ENCODE measurements around the gene HEXIM2. TPM values are rescaled to one million over a fixed set of nuclear protein-coding genes. Genes with fewer than 3 reads are reported as not detected.
A peak's percentile ranks its signal among the peaks of the same experiment; 100 is the strongest.

The HEXIM2 gene
- polyA plus RNA-seq, 1 donor from 2014 or later, result 6.3 TPM

DNA sequence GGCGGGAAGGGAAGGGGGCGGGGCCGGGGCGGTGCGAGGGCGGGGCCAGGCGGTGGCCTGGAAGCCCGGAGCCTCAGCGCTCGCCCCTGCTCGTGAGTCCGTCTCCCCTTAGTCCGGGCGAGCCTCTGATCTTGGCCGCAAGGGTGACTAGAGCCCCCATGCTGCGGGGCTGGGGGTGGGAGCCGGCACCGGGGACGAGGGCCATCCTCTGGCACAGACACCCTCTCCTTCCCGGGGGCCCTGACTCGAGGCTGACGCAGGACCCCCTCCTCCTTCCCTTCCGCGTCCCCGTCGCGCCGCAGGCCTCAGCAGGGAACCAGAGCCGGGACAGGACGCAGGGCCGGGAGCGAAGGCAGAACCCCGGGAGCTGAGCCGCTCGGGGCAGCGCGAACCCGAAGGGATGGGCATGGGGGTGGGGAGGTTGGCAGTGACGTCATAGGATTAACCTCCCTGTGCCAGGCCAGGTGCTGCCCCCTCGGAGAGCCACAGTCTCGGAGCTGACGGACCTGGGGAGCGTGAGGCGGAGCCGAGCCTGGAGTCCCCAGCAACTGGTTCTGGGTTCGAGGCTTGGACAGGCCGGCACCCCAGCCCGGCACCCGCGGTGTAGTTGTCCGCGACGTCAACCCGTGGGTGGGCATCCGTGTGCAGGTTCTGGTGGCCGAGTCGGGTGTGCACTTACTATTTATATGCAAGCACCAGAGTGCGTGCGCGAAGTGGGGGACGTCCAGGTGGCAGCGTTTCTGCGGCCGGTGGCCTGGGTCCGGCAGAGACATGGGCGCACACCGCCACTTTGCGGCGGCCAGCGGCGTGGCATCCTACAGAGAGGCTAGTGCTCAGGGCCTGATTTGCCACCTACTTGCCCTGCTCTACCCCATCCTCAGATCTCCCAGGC, 28.9 kb upstream of the HEXIM2 start:
- Mint-ChIP-seq H3K36me3 (no peaks in the 10 kb centered on the region), H3K4me3 (peak overlapping the region; percentile 94 to 96 (median 96)), H3K4me1 (peaks cover 10 to 14% (median 10%) of the 10 kb centered on the region in 3 donors), H3K9me3 (no peaks in the 10 kb centered on the region), H3K27me3 (no peaks in the 10 kb centered on the region), H3K27ac (peak overlapping the region; percentile 53 to 96 (median 93))

DNA sequence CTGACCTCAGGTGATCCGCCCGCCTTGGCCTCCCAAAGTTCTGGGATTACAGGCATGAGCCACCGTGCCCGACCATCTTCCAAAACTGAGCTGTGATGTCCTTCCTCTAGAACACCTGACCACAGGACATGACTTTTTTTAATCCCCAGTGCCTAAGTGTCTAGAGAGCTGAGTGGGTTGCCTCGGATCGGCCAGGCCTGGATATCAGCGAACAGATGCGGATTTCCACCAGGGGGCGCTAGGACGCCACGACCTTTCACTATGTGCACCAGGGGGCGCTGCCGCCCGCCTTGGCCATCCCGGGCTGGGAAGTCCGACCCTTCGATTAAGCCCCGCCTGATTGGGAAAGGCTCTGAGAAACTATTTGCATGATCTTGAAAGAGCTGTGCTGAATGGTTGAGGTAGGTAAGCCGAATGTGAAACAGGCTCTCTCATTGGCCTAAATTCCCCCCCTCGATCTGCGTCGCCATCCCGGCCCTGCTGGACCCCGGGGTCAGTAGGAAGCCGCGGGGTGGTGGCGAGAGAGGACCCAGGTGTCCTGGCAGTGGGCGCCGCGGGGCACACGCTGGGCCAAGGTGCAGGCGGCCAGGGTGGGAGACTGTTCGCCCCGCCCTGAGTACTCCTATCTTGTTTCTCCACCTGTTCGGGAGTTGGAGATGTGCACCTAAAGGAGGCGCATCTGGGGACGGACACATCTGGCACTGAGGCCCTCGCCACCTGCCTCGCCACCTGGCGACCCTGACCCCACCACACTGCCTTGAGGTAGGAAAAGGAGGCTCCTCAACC, 26.3 kb upstream of the HEXIM2 start, which contains the start of gene ACBD4:
TSS of gene ACBD4 (plus strand) at position 496 of the 786 bp plus-strand sequence. CDS start 458 bp downstream, outside the sequence.
- Mint-ChIP-seq H3K36me3 (no peaks in the 10 kb centered on the region), H3K4me3 (peak within 1 kb of the TSS; percentile 90 to 96 (median 92)), H3K9me3 (no peaks in the 10 kb centered on the region), H3K27me3 (no peaks in the 10 kb centered on the region), H3K27ac (peak within 1 kb of the TSS; percentile 21 to 95 (median 85)), H3K4me1 (peaks cover 10 to 14% (median 10%) of the 10 kb centered on the region in 3 donors)

DNA sequence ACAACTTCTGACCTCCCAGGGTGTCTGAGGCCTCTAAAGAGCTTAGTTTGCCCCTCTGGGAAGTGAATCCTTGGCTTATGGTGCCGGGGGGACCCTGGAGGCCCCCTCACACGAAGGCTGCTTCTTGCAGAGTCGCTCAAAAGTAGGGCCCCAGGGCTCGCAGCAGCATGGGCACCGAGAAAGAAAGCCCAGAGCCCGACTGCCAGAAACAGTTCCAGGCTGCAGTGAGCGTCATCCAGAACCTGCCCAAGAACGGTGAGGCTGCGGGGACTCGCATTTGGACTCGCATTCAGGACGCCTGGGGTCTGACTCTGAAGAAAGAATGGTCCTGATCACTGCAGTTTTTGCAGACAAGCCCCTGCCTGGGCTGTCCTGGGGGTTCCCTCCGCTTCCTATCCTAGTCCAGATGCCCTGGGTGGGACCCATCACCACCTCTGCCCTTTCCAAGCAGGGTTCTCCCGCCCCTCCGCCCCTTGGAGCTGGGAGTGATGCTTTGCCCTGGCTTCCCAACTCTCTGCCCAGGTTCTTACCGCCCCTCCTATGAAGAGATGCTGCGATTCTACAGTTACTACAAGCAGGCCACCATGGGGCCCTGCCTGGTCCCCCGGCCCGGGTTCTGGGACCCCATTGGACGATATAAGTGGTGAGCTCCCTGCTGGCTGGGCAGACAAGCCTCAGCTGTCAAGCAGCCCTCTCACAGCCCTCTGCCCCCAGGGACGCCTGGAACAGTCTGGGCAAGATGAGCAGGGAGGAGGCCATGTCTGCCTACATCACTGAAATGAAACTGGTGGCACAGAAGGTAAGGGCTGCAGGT, 25.5 kb upstream of the HEXIM2 start:
- Mint-ChIP-seq H3K27ac (peak overlapping the region in 2 of 3 donors; percentile 21 to 85), H3K4me3 (peak overlapping the region; percentile 90 to 96 (median 92)), H3K4me1 (peaks cover 10 to 17% (median 10%) of the 10 kb centered on the region in 3 donors)

DNA sequence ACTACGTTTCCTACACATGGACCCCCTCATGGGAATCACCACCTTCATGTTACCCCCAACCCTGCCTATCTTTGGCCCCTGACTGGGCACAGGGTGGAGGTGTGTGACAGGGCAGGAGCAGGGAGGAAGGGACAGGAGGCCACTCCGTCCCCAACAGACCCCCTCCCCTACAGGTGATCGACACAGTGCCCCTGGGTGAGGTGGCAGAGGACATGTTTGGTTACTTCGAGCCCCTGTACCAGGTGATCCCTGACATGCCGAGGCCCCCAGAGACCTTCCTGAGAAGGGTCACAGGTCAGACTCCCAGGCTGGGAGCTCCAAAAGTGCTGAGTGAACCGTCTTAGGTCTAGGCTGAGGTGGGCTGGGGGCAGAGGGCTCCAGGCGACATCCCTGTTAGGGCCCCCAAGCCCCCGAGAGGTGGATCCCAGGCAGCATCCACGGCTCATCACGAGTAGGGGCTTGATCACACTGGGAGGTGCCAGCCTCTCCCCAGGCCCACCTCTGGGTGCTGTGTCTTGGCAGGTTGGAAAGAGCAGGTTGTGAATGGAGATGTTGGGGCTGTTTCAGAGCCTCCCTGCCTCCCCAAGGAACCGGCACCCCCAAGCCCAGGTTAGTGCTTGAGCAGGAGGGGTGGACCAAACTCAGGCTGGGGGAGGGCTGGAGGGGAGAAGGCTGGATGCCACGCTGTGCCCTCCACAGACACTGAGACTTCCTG, 24.7 kb upstream of the HEXIM2 start:
- Mint-ChIP-seq H3K4me3 (peak overlapping the region in 3 of 4 donors; percentile 90 to 96 (median 92)), H3K27me3 (no peaks in the 10 kb centered on the region), H3K4me1 (peaks cover 10 to 17% (median 11%) of the 10 kb centered on the region in 3 donors), H3K27ac (peak overlapping the region in 1 of 3 donors; percentile 85), H3K36me3 (no peaks in the 10 kb centered on the region), H3K9me3 (no peaks in the 10 kb centered on the region)

More for the DNA sequence above, 25.5 kb upstream of the HEXIM2 start:
- Mint-ChIP-seq H3K9me3 (no peaks in the 10 kb centered on the region), H3K36me3 (no peaks in the 10 kb centered on the region), H3K27me3 (no peaks in the 10 kb centered on the region)

DNA sequence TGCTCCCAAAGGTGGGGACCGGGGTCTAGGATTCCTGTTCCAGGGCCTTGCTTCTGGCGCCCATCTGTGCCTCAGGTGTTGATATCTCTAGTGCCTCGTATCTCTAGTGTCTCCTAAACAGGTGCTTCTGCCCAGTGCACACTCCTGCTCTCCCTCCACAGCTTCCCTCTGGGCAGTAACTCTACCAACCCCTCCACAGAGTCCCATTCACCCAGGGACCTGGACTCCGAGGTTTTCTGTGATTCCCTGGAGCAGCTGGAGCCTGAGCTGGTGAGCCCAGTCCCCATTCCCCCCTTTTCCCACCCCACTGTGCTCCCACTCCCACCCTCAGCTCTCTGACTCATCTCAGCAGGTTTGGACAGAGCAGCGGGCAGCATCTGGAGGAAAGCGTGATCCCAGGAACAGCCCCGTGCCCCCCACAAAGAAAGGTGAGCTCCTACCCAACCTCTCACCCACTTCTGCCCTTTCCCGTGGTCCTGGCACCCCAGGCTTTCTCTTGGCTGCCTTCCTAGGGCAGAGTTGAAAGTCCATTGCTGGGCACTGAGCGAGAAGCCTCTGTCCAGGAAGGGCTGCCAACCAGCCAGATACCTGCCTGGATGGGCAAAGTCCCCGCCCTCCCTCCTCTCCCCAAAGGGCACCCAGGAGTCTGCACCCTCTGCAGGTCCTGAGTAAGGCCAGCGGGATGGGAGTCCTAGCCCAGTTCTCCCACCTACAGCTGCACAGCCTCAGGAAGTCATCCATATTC, 23.9 kb upstream of the HEXIM2 start:
- H3K27me3 Mint-ChIP-seq, result no peaks in the 10 kb centered on the region
- H3K9me3 Mint-ChIP-seq, result no peaks in the 10 kb centered on the region
- H3K4me1 Mint-ChIP-seq, result peaks cover 10 to 19% (median 11%) of the 10 kb centered on the region in 3 donors
- H3K27ac Mint-ChIP-seq, result no peak overlapping the region
- H3K4me3 Mint-ChIP-seq, result peak overlapping the region in 1 of 4 donors; percentile 90
- no peaks in the 10 kb centered on the region for H3K36me3 Mint-ChIP-seq

DNA sequence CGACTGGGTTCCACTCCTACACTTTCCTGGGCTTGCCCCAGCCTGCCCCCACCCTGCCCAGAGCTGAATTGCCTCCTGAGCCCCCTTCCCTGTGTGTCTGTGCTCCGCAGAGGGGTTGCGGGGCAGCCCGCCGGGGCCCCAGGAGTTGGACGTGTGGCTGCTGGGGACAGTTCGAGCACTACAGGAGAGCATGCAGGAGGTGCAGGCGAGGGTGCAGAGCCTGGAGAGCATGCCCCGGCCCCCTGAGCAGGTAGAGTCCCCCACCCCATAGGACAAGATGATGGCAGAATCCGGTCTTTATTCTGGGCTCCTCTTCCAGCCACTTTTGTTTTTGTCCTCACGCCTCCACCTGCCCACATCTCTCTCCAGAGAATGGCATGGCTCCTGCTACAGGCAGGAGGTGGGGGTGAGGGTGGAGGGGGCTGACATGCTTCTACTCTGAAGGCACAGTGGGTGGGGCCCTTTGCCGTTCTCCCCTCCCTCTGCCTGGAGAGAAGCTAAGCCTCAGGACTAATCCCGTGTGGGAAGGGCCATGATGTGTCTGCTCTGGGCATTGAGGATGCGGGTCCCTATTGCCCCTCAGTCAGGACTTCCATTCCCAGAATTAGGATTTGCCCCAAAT, 22.7 kb upstream of the HEXIM2 start:
- Mint-ChIP-seq H3K9me3 (no peaks in the 10 kb centered on the region), H3K4me3 (peak overlapping the region in 1 of 4 donors; percentile 75), H3K27ac (no peak overlapping the region), H3K27me3 (no peaks in the 10 kb centered on the region), H3K4me1 (peaks cover 5 to 22% (median 16%) of the 10 kb centered on the region in 3 donors), H3K36me3 (no peaks in the 10 kb centered on the region)

DNA sequence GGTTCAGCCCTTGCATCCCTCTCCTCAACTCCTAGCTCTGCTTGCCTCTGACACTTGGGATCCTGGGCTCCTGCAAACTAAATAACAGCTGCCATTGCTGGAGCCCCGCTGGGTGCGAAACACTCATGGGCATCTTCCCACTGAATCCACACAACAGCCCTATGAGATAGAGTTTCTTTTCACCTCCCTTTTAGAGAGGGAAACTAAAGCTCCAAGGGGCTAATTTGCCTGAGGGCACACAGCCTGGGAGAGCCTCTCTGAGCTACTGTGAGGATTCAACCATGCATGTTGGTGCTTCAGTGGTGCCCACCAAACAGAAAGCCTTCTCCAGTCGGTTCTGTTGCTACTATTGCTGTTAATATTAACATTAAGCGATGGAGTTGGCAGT, 22.1 kb upstream of the HEXIM2 start:
- Mint-ChIP-seq H3K36me3 (no peaks in the 10 kb centered on the region), H3K27me3 (no peaks in the 10 kb centered on the region), H3K9me3 (no peaks in the 10 kb centered on the region), H3K27ac (no peak overlapping the region), H3K4me1 (peaks cover 5 to 22% (median 16%) of the 10 kb centered on the region in 3 donors), H3K4me3 (peak overlapping the region in 1 of 4 donors; percentile 75)

DNA sequence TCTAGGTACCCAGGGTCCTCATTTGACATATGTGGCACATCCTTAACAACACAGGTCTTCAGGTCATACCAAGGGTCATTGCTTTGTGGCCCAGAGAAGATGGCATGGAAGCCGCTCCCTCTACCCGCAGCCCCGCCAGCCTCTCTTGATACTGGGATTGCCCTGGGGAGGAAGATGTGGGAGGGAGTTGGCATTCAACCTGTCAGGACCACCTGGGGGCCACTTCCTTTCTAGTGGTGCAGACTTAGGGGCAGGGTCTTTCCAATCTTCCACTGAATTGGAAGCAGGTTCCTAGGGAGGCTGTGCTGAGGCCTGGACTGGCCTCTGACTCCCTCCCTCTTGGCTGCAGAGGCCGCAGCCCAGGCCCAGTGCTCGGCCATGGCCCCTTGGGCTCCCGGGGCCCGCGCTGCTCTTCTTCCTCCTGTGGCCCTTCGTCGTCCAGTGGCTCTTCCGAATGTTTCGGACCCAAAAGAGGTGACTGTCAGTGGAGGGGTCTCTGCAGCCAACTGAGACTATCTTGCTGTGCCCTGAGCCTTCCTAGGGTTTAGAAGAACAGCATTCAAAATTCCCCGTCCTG, 18.5 kb upstream of the HEXIM2 start:
- H3K9me3 Mint-ChIP-seq, result no peaks in the 10 kb centered on the region
- H3K4me3 Mint-ChIP-seq, result peak overlapping the region; percentile 78 to 92 (median 84)
- peaks cover 8 to 26% (median 21%) of the 10 kb centered on the region in 3 donors for H3K4me1 Mint-ChIP-seq
- H3K27ac Mint-ChIP-seq, result peak overlapping the region; percentile 63 to 80 (median 71)
- H3K36me3 Mint-ChIP-seq, result no peaks in the 10 kb centered on the region
- H3K27me3 Mint-ChIP-seq, result no peaks in the 10 kb centered on the region

DNA sequence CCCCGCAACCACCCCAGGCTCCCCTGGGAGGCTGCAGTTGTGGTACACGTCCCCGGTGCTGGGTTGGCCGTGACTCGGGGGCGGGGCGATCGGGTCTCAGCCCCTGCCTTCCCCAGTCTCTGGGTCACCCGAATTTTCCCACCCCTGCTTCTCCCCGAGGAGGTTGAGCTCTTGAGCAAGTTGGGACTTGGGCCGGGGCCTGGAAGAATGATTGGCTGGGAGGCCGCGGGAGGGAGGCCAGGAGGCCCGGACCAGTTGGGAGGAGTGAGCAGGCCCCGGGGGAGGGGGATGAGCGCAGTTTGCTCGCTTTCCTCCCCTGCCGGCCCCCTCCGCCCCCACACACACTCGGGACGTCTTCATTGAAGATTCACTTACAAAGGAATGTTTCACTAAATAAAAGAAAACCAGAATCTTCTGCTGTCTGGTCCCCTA, 17.9 kb upstream of the HEXIM2 start:
- no peaks in the 10 kb centered on the region for H3K9me3 Mint-ChIP-seq
- peaks cover 8 to 26% (median 21%) of the 10 kb centered on the region in 3 donors for H3K4me1 Mint-ChIP-seq
- peak overlapping the region; percentile 63 to 80 (median 71) for H3K27ac Mint-ChIP-seq
- no peaks in the 10 kb centered on the region for H3K36me3 Mint-ChIP-seq
- H3K27me3 Mint-ChIP-seq, result no peaks in the 10 kb centered on the region
- peak overlapping the region; percentile 78 to 92 (median 84) for H3K4me3 Mint-ChIP-seq

DNA sequence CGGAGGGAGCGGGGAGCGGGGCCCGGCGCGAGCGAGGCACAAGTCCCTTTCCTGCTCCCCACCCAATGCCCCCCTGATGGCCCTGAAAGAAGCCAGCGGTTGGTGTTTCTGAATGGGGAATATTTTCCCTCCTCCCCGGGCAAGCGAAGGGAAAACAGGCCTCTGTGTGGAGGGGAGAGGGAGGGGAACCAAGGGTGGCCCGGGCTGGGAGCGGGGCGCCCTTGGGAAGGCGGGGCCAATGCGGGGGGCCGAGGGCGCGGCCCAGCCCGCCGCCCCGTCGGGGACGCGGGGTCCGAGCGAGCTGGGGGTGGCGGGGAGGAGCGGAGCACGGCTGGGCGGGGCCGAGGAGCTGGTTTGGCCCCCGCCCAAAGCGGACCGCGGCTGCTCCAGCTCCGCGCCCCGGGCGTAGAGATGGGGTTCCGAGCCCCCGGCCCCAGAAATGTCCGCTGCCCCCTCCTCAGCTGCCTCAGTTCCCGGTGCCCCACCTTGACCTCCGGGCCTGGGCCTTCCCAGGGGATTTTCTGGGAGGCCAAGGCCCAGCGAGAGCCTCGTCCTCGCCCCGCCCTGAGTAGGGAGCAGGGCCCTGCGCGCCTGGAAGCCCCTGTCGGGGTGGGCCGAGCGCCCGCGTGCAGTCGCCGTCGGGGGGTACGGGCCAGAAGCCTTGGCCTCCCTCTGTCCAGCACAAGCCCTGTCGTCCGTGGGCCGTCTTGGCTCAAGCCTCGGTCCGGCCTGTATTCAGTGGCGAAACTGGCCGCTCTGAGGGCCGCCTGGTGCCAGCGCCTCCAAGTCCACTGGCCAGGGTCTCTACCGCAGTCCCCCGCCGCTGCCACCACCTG, 17.3 kb upstream of the HEXIM2 start:
- H3K4me1 Mint-ChIP-seq, result peaks cover 11 to 27% (median 23%) of the 10 kb centered on the region in 3 donors
- H3K36me3 Mint-ChIP-seq, result no peaks in the 10 kb centered on the region
- no peaks in the 10 kb centered on the region for H3K9me3 Mint-ChIP-seq
- peak overlapping the region; percentile 67 to 100 (median 76) for H3K27ac Mint-ChIP-seq
- no peaks in the 10 kb centered on the region for H3K27me3 Mint-ChIP-seq
- H3K4me3 Mint-ChIP-seq, result peak overlapping the region; percentile 81 to 98 (median 90)

DNA sequence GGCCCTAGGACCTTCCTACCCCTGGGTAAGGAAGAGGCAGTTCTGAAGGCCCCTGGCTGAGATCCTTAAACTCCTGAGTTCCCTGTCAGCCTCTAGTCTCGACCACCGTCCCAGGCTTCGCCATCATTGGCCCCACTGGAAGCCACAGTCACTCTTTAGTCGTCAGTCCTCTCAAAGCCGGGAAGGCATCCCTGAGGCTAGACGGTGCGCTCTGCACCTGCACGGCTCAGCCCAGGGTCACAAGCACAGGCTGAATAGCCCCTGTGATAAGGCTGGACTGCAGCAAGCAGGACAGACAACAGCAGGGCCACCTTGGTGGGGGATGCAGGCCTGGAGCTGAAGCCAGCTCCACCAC, 16.7 kb upstream of the HEXIM2 start:
- Mint-ChIP-seq H3K4me1 (peaks cover 13 to 29% (median 25%) of the 10 kb centered on the region in 3 donors), H3K27me3 (no peaks in the 10 kb centered on the region), H3K9me3 (no peaks in the 10 kb centered on the region), H3K27ac (peak overlapping the region; percentile 67 to 100 (median 76)), H3K4me3 (peak overlapping the region; percentile 62 to 98 (median 86)), H3K36me3 (no peaks in the 10 kb centered on the region)

DNA sequence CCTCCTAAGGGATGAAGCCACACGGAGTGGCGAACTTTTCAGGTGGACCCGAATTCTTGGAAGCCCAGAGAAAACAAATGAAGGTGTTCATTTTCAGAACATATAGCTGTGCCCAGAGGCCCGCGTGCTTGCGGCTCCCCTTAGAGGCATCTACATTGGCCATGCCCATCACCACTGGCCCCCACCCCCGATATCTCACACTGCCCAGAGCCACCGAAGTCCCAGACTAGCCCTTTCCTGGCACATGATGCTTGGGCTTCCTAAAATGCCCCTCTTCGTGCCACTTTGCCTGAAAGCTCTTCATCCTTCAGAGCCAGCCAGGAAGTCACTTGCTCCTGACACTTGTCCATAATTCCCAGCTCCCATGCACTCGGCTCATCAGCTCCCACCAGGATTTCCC, 15.5 kb upstream of the HEXIM2 start:
- no peaks in the 10 kb centered on the region for H3K36me3 Mint-ChIP-seq
- peaks cover 22 to 35% (median 32%) of the 10 kb centered on the region in 3 donors for H3K4me1 Mint-ChIP-seq
- H3K27ac Mint-ChIP-seq, result peak overlapping the region; percentile 39 to 100 (median 100)

More for the DNA sequence above, 15.5 kb upstream of the HEXIM2 start:
- Mint-ChIP-seq H3K27me3 (no peaks in the 10 kb centered on the region), H3K4me3 (peak overlapping the region; percentile 38 to 98 (median 76)), H3K9me3 (no peaks in the 10 kb centered on the region)
